ENCODE measurements around the gene OR4D10. TPM values are rescaled to one million over a fixed set of nuclear protein-coding genes. Genes with fewer than 3 reads are reported as not detected.

Gene OR4D10
- total and polyA plus RNA-seq, 9 of the 15 experiments (the other 6 are each of a cell fraction or from before 2014, with no cell fraction given), result not detected

GRCh38 chr11:59425131-59425530 is 48.0 kb upstream of the OR4D10 start:
- intact Hi-C loops (cut with micrococcal nuclease), result no loop called here
- H3K4me3 ChIP-seq, result no peak overlapping the region
- TF ChIP-seq NFE2L1 (tag; IDR thresholded peaks at IDR 0.05; ENCODE audit: borderline replicate concordance, low read depth) (no peak), ZNF175 (CRISPR knock-in tag; IDR thresholded peaks at IDR 0.05; ENCODE audit: low read depth) (no peak), PPARD (CRISPR knock-in tag; IDR thresholded peaks at IDR 0.05) (no peak)
- 0% methylated on average over 4 of the region's 4 CpGs for WGBS (ENCODE audit: insufficient coverage, low coverage, missing lambda C conversion rate)
- ChIA-PET POLR2A (interaction anchor here (2.2 kb wide), 1 partner anchor 12 kb away, joined by 6 read pairs; the partner anchor contains the start of gene OR5A1), CTCF (ENCODE audit: low intra/inter-chr PET ratio) (no interaction called here)
- H2AFZ ChIP-seq (ENCODE audit: low read depth, low read length), result no peak overlapping the region
- no peaks in the 10 kb centered on the region for H3K9me3 ChIP-seq (replicated peaks; ENCODE audit: control insufficient read depth, insufficient read depth, low read depth, low read length)
- no peaks in the 10 kb centered on the region; a peak in 1 of 5 replicates for H3K27me3 ChIP-seq (ENCODE audit: control insufficient read depth in 2 of 2, insufficient read depth in 2 of 2, low read length in 2 of 2)
- BruUV-seq (replicated peaks), result no TSS peak
- no peak overlapping the region for H3K27ac ChIP-seq (ENCODE audit: extremely low read depth, low read depth, low read length)
- H3K4me1 ChIP-seq (replicated peaks in 1 of 2; ENCODE audit: control insufficient read depth in 2 of 2, insufficient read depth in 2 of 2, low read length in 2 of 2), result no peaks in the 10 kb centered on the region
- H3K9me1 ChIP-seq (ENCODE audit: control insufficient read depth, insufficient read depth, low read length), result no peaks in the 10 kb centered on the region
- H3K79me2 ChIP-seq (ENCODE audit: control insufficient read depth, insufficient read depth, low read length), result no peaks in the 10 kb centered on the region
- no peaks in the 10 kb centered on the region for H3K36me3 ChIP-seq (ENCODE audit: control insufficient read depth, insufficient read depth, low read length)
- H3K4me2 ChIP-seq (ENCODE audit: insufficient read depth, low read length), result no peak overlapping the region
- no peak for ATAC-seq
- no peaks in the 10 kb centered on the region for H4K20me1 ChIP-seq (replicated peaks; ENCODE audit: control insufficient read depth, insufficient read depth, low read length)
- no peak for FAIRE-seq
- no peak overlapping the region for H3K9ac ChIP-seq (ENCODE audit: insufficient read depth in 1 of 2, low read depth in 2 of 2, low read length in 2 of 2)
- no peak for DNase-seq (ENCODE audit: extremely low read depth in 1 of 4, low spot score in 3 of 4)
- in situ Hi-C loops (cut with MboI), result loop anchor here (10.0 kb wide), 1 partner anchor 250 kb away; the partner anchor contains the start of gene DTX4

DNA sequence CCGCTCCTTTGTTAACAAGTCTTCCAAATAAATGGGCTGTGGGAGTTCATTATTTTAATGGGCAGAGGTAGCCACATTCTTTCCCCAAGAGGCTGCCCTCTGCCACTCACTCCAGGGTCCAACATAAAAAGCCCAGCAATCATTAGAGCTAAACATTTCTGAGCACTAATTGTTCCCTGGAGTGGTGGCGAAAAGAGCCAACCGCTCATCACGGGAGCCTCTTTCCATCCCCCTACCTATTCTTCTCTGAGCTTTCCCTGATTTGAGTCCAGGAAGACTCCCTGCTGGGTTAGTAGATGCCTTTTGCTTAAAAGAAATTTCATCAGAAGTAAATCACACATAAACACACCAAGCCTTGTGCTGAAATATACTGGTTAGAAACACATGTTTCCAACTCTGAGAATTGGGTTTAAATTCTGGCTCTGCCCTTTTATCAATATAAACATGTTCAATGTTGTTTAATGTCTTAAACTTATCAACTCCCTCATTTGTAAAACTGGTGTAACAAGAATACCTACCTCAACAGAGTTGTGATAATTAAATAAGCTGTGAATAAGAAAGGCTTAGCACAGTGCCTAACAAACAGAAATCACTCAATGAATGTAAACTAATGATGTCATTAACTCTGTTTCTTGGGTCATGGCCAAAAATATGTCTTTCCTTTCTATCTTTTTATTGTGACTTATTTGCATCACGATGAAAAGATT is 46.6 kb upstream of the OR4D10 start, which contains the start of gene OR5A2:
OR5A2 (minus strand) TSS at position 53 of the 707 bp plus-strand sequence. CDS start 3,460 bp downstream, outside the sequence.
- in situ Hi-C loops (cut with MboI) (loop anchor here (10.0 kb wide), 1 partner anchor 252 kb away; the partner anchor contains the start of gene DTX4), intact Hi-C loops (cut with micrococcal nuclease) (no loop called here)
- TF ChIP-seq ZNF143 (CRISPR knock-in tag; IDR thresholded peaks at IDR 0.05) (no peak), ATF3 (IDR thresholded peaks at IDR 0.05) (0 out of 2 replicates have a peak, but pooled peaks have one; percentile 24), ATF3 (CRISPR knock-in tag; conservative IDR thresholded peaks at IDR 0.05) (no peak), NFIC (IDR thresholded peaks at IDR 0.05) (0 out of 2 replicates have a peak, but pooled peaks have one; percentile 24)
- Histone ChIP-seq H3K27ac (ENCODE audit: extremely low read depth, low read depth, low read length) (no peak within 1 kb of the TSS), H3K9me1 (ENCODE audit: control insufficient read depth, insufficient read depth, low read length) (no peaks in the 10 kb centered on the region), H3K4me1 (replicated peaks in 1 of 2; ENCODE audit: control insufficient read depth in 2 of 2, insufficient read depth in 2 of 2, low read length in 2 of 2) (no peaks in the 10 kb centered on the region), H2AFZ (ENCODE audit: low read depth, low read length) (no peak within 1 kb of the TSS), H3K9me3 (replicated peaks; ENCODE audit: control insufficient read depth, insufficient read depth, low read depth, low read length) (no peaks in the 10 kb centered on the region), H3K27me3 (ENCODE audit: control insufficient read depth in 2 of 2, insufficient read depth in 2 of 2, low read length in 2 of 2) (no peaks in the 10 kb centered on the region; a peak in 1 of 5 replicates), H3K9ac (ENCODE audit: insufficient read depth in 1 of 2, low read depth in 2 of 2, low read length in 2 of 2) (no peak within 1 kb of the TSS), H3K4me2 (ENCODE audit: insufficient read depth, low read length) (no peak within 1 kb of the TSS), H3K79me2 (ENCODE audit: control insufficient read depth, insufficient read depth, low read length) (no peaks in the 10 kb centered on the region), H3K36me3 (ENCODE audit: control insufficient read depth, insufficient read depth, low read length) (no peaks in the 10 kb centered on the region), H4K20me1 (replicated peaks; ENCODE audit: control insufficient read depth, insufficient read depth, low read length) (no peaks in the 10 kb centered on the region), H3K4me3 (no peak within 1 kb of the TSS)
- 2% methylated on average over 5 of the region's 5 CpGs for WGBS (ENCODE audit: insufficient coverage, low coverage, missing lambda C conversion rate)
- CTCF ChIA-PET (ENCODE audit: low intra/inter-chr PET ratio), result no interaction called here
- ATAC-seq (no peak), FAIRE-seq (no peak), DNase-seq (ENCODE audit: extremely low read depth in 1 of 4, low spot score in 3 of 4) (no peak)
- POLR2A ChIA-PET, result no interaction called here
- BruUV-seq (replicated peaks), result no TSS peak
